Measurements from ENCODE around the gene ASTL. TPM values are rescaled to one million over a fixed set of nuclear protein-coding genes. Genes with fewer than 3 reads are reported as not detected.
"Not testable (repeated sequence)": the region's sequence is repeated elsewhere in the genome, so short reads cannot be mapped to it uniquely, and the experiment has no call there.

ASTL gene
- total RNA-seq, 1 donor from 2014 or later: 0.28 TPM

- peak; percentile 3 for ATAC-seq
Measured at GRCh38 chr2:96146153-96146880, 8.0 kb upstream of the ASTL start.

GRCh38 chr2:96145848-96146152 is 7.5 kb upstream of the ASTL start:
- no peak for ATAC-seq

- ATAC-seq: peak; percentile 72
Measured at GRCh38 chr2:96145036-96145847, 6.9 kb upstream of the ASTL start, which contains the start of gene DUSP2. DUSP2 (minus strand) TSS chr2:96145440; CDS start chr2:96145354, 86 bp downstream.

GRCh38 chr2:96144481-96145035 is 6.3 kb upstream of the ASTL start:
- peak; percentile 17 for ATAC-seq

- ATAC-seq: peak; percentile 22
Measured at GRCh38 chr2:96143848-96144480, 5.7 kb upstream of the ASTL start.

GRCh38 chr2:96143231-96143847 is 5.0 kb upstream of the ASTL start:
- ATAC-seq: no peak

- ATAC-seq: no peak
Measured at GRCh38 chr2:96142217-96143113, 4.2 kb upstream of the ASTL start.

- not testable (repeated sequence) for ATAC-seq
Measured at GRCh38 chr2:96141624-96141967, 3.3 kb upstream of the ASTL start.

GRCh38 chr2:96140941-96141623 is 2.8 kb upstream of the ASTL start:
- ATAC-seq: no peak

GRCh38 chr2:96139181-96139758 is 968 bp upstream of the ASTL start:
- no peak for ATAC-seq

- peak; percentile 51 for ATAC-seq
Measured at GRCh38 chr2:96137321-96138178, 752 bp downstream of the ASTL start.

GRCh38 chr2:96136129-96136720 is 2.1 kb downstream of the ASTL start:
- no peak for ATAC-seq

- no peak for ATAC-seq
Measured at GRCh38 chr2:96135621-96136020, 2.7 kb downstream of the ASTL start.

GRCh38 chr2:96135171-96135570 is 3.1 kb downstream of the ASTL start:
- ATAC-seq: no peak

- ATAC-seq: no peak
Measured at GRCh38 chr2:96134421-96134820, 3.9 kb downstream of the ASTL start.

- ATAC-seq: no peak
Measured at GRCh38 chr2:96131813-96132745, 6.2 kb downstream of the ASTL start.

GRCh38 chr2:96131152-96131812 is 7.0 kb downstream of the ASTL start:
- ATAC-seq: no peak

- no peak for ATAC-seq
Measured at GRCh38 chr2:96130483-96130882, 7.8 kb downstream of the ASTL start.
